GM18517 (cell line): ENCODE data around the gene MUSK.

ENCODE experiments used
- ATAC-seq: cut with Tn5 transposase; IDR thresholded peaks from one replicate; pipeline ENCODE4 v1.9.1; 2021; ENCODE audit warnings: mild to moderate bottlenecking, moderate library complexity; ENCODE audit not compliant: unreplicated experiment

Gene MUSK

DNA sequence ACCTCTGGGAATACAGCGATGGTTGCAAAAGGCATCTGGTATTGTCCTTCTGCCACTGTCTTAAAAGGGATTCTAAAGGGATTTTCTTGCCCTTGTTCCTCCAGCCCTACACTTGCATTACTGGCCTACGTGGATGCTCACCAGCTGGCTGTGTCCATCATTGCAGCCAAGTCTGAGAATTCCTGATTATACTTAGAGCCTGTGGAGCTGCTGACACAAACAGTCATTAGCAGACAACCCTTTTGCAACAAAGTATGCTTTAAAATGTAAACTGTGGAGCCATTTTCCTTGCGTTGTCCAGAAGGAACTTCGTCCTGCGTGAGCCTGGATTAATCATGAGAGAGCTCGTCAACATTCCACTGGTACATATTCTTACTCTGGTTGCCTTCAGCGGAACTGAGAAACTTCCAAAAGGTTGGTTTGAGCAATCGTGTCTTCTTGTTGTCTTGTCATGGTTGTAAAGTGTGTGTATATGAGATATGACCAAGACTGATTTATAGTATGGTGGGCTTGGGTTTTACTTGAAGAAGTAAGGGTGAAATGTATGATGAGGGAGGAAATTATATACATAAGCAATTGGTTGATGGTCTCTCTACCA is at the start of gene MUSK:
TSS of gene MUSK (plus strand) at position 222 of the 598 bp plus-strand sequence. CDS start at position 336, 114 bp downstream.
- ATAC-seq: no peak

DNA sequence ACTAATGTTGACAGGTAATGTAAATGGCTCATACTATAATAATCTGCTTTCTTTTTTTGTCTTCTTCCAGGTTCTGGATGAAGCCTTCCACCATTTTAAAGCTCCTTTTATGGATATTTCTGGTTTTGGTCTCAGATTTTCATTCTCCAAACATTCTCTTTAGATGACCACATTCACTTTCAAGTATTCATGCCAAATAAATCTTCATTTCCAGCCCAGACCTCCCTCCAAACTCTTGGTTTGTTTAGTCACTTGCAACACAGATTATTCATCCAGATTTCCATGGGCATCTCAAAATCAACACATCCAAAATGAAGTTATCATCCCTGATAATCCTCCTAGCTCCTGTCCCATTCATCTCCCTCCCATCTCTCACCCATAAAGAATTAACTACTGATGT is 48.8 kb upstream of the MUSK start:
- no peak for ATAC-seq

DNA sequence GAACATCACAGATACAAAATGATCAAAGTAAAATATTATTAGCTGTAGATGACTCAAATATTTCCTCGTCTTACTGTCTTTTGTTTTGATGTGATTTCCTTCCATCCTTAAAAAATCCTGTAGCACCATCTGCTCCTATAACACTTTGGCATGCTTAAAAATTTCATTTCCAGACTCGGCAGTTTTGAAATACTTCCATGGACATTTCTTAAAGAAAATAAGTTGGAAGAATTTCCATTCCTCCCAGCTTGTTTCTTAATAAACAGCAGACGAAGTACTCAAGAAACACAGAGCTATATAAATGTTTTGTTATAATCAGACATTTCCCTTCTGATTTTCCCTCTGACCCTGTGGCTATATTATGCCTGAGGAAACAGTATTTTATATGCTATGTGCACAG is 47.9 kb upstream of the MUSK start:
- ATAC-seq: no peak

DNA sequence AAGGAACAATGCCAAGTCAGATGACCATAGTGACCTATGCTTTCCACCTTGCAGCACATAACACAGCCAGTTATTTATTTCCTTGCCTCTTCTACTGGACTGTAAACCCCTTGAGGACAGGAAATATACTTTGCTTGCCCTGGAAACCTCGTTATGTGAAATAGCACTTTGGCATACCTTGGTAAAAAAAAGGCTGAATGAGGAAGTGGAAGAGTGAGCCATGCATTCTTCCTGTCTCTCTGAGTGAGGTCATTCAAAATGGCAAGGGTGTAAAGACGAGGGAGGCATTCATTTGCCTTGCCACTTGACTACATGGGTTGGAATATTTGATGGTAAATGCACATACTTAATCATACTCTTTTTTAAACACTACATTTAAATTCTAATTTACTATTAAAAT is 46.2 kb upstream of the MUSK start:
- ATAC-seq: no peak

DNA sequence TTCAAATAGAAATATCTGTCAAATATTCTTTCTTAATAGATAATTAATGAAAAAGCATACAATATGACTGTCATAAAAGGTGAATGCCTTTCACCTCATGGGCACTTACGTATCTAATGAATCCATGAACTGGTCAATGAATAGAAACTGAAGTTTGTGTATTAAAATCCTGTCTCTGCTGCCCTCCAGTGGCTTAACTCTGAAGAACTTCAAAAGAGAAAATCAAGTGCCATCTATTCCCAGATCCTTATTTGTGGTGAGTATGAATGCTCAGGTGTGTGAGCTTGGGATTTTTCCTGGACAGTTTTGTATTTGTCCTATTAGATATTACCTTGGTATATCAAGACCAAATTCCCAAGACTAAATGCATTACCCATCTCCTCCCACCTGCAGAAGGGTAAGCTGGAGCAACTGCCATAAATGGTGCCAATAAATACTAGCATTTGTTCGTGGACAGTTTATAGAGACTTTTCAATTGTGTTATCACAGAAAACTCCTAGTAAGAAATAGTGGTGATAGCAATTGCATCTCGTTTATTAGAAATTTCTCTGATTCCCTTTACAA is 45.0 kb upstream of the MUSK start:
- no peak for ATAC-seq

DNA sequence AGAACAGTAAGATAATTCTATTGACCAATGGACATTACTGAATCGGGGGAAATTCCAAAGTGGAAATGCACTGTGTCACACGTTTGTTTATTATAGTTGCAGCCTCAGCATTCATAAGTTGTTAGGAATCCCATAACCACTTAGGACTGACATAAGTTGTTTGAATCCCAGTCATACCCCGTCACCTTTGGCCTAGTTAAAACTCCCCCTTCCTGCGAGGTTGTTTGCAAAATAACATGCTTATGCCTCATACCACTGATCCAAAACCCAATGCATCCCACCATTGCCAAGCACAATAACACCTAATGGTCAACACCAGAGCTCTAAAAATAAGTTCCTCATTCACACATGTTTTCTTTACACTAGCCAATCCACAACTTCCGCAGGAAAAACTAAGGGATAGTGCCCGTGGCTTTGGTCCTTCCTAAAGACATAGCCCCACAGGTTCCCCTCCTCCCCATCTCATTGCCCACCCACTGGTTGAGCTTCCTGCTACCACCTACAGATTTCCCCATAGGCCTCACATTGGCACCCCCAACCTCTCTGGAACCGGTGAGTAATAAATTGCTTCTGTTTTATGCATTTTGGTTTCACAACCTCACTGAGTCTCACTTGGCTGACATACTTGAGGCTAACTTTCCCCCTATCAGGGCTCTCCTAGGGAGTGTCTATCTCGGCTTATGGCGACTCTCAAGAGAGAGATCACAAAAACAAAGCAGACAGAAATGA is 42.3 kb upstream of the MUSK start:
- ATAC-seq: peak; percentile 95

DNA sequence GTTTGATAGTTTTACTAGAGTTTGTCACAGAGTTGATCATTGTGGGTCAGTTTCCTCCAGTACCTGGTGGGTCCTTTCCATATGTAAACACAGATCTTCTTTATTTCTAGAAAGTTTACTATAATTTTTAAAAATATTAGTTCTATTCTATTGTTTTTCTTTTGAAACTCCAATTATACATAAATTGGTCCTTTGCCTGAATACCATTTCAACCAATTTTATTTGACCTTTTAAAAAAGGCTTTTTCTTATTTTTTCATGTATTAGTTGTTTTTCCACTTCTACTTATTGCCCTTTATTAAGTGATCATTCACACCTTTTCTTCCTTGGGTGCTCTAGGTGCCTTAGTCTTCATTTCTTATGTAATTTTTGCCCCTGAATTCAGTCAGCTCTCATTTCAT is 33.0 kb upstream of the MUSK start:
- no peak for ATAC-seq

DNA sequence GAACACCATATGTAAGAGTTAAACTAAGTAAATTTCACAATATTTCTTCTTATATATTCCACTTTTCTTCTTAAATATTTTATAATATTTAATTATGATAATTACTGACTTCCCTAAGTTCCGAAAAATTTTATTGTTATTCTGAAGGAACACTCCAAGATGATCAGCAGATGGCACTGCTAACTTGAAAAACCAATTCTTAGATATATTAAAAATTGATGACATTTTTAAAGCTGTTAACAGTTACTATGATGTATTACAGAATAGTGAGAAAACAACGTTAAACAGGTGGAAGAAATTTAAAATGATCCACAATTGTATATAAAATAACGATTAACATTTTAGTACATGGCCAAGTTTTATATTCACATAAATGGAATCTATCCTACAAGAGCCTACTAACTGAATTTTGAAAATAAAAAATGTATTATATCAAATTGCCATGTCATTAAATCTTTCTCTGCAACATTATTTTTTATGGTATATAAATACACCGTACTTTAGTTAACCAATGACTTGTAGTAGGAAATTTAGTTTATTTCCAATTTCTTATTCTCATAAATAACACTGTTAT is 30.1 kb upstream of the MUSK start:
- ATAC-seq: no peak

DNA sequence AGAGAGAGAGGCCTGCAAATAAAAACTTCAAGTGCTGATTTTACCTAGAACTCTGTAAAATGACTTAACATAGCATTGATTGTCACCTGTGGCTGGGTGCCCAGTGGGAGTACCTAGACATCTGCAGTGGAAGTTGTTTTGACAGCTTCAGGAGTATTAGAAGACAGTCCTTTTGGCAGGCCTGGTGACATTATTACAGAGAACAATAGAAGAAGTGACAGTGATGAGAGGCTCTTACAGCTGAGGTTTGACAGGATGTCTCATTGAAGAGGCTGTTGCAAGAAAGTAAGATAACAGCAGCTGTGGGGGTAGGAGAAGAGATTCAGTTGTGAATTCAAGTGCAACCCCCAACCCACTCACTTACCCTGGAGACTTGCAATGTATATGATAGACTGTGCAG is 27.9 kb upstream of the MUSK start:
- ATAC-seq: no peak

DNA sequence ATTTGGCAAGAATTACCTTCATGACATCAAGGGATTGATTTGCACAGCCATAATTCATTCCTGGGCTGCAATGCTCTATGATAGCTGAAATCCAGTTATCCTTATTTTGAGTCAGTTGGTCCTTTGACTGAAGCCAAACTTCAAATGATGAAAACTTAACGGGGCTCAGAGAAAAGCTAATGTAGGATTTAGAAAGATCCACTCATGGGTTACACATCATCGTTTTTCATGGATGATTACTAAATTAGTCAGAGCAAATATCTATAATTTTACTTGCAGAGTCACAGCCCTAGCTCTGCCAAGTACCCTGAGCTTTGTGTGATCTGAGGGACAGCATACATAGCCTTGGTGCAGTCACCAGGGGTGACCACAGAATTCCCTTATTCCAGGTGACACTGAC is 27.3 kb upstream of the MUSK start:
- no peak for ATAC-seq

DNA sequence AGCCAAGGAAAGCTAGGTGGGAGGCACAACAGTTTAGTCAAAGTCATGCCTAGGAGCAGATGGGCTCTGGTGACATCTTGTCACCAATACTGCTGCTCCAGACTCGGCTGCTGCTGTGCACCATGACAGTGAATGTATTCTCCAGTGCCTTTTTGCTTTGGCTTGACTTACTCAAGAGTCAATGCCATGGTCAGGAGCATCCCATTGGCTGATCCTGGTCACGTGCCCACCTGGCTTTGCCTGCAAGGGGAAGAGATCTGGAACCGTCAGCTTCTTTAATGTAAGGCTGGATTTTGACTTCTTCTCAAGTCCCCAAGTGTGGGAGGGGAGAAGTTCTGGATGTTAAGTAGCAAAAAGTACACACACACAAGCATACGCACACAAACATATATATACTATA is 19.9 kb upstream of the MUSK start:
- ATAC-seq: no peak

DNA sequence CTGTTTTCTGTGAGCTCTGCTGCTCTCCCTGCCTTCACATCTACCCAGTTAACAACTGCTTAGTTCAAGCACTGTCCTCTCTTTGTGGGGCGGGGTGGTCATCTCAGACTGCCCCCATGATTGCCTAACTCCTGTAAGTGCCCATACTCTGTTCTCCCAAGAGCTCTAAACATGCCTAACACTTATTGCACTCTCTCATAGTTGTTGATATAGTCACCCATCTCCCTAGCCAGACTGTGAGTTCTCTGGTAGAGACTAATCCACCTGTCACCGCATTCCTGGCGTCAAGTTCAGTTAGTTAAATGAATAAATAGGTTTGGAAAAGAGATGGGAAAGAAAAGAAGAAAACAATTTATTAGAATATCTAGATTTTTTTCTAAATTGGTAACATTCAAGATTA is 18.3 kb upstream of the MUSK start:
- ATAC-seq: no peak

DNA sequence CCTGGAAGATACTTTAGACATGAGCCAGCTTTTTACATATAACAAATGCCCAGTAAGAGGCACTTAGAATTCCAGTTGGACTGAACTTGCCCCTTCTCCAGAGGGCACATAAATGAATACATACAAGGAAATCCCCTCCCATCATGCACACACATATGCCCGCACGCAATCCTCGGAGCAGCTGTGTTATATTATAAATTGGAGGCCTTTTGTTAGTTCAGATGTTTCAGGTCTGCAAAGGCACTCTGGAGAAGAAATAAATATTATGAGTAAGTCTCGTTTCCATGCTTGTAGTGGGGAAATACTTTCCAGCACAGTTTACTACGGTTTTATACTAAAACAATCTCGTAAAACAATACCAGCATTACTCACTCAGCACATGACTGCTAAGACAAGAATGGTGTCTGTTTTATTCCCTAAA is 17.6 kb upstream of the MUSK start:
- no peak for ATAC-seq

DNA sequence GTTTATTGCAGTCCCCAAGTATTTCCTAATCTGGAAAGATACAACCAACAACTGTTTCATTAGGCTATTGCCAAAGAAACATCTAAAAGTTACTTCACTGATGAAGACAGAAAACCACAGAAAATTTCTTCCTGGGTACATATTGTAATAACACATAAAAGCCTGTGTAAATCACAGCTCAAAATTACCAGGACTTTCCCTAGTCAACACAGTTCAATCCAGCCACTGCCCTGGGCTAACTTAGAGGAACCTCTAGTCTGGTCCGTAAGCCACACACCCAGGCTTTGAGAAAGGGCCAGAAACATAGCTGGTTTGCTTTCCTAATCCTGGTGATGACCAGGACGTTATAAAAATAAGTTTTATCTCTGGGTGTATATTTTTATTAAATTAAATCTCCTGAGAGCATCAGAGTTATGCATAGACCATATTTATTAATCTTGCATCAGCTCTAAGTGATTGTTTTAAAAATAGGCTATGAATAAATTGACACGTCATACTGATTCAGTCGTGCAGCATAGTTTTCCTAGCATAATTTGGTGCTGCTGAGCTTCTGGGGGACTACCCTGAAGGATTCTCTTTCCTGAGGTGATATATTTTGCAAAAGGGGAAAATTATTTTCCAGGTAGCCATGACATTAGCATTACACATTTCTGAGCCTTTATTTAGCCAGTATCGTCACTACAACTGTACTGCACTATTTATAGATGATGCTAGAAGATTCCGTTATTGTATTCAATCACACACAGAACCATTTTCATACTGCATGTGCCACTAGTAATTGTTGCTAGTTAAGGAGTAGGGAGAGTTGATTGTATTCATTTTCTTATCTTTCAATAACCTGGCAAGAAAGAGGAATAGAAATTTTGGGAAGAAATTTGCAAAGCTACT is 12.6 kb upstream of the MUSK start:
- no peak for ATAC-seq

DNA sequence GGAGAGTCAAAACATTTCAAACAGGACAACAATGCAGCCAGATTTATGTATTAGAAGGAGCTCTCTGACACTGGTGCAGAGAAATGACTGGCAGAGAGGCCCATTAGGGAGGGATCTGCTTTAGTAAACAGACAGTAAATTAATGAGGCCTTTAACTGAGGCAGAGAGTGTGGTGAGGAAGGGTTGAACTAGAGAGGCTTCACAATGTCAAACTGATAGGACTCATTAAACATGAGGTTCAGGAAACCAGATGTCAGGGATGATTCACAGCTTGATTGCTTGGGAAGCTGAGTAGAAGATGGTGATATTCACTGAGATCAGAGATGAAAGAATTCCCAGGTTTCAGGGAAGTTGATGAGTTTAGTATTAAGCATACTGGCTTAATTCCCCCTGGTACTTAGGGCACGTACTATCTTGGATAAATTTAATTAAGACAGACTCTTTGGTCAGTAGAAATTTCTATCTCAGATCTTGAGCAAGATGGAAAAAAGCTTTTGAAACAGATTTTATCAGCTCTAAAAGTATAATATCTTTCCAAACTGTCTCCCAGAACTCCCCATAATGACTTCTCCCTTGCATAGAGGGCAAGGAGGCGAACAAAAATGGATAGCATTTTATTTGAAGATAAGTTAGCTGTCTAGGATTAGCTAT is 8.6 kb upstream of the MUSK start:
- ATAC-seq: no peak

DNA sequence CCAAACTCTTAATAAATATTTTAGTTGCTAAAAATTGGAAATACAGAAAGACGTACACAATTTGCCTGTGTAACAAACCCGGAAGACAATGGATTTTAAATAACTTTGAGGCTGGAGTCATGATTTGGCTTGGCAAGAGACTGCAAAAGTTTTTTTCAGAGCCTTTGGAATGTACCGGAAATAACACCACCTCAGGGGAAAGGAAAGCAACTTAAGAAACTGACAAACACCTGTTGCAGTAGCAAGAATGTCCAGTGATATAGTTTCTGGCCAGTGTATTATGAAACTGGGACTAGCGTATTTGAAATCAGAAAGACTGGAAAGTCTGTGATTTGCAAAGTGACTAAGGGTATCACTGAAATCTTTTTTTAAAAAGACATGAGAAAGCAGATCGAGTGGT is 842 bp downstream of the MUSK start:
- ATAC-seq: no peak

DNA sequence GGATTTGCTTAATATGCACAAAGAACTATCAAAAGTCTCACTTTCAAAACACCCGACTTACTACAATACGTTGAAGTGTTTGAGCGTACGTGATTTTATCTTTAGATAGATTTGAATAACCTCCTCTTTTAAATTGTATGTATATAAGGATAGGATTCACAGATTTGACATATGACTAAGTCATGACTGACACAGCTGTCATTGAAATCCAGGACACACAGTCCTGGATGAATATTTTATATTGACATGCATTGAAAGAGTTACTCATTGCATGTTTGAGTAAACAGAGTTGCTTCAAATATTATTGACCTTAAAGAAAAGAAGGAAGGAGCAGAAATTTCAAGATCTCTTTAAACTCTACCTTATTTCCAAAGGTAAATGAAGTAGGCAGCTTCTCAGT is 3.3 kb downstream of the MUSK start:
- ATAC-seq: no peak

DNA sequence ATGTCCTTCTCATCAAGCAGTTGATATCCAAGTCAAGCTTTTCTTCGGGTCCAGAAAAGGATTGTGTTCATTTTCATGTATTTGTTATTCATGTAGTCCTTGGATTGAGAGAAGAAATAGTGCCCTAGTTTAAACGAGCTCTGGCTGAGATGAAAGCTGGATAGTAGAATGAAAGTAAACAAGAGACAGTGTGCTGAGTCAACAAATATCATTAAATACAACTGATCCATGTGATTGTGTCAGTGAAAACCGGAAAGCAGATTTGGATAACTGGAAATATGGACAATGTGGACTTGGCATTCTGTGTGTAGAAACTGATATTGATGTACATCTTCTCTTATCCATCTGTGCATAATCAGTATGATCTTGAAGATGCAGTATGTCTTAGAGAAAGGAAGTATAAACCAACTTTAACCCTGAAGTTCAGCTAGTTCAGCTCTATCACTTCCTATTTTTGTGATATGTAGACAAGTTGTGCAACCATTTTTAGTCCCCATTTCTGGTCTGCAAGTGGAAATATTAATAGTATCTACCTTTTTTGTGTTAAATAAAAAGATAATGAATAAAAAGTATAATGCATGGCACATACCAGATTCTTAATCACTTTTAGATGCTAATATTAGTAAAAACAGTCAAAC is 4.4 kb downstream of the MUSK start:
- no peak for ATAC-seq

DNA sequence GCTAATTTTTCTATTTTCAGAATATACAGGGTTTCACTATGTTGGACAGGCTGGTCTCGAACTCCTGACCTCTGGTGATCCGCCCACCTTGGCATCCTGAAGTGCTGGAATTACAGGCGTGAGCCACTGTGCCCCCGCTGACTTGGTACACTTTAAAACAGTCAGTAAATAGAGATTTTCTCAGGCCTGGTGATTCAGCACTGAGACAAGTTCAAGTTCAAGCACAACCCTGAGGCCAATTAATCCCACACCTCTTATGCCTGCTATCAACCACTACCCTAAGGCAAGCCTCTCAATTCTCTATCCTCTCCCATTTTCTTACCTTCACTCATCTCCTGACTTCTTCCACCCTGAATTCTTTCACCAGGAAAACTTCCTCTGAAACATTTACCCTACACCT is 18.9 kb downstream of the MUSK start:
- no peak for ATAC-seq

DNA sequence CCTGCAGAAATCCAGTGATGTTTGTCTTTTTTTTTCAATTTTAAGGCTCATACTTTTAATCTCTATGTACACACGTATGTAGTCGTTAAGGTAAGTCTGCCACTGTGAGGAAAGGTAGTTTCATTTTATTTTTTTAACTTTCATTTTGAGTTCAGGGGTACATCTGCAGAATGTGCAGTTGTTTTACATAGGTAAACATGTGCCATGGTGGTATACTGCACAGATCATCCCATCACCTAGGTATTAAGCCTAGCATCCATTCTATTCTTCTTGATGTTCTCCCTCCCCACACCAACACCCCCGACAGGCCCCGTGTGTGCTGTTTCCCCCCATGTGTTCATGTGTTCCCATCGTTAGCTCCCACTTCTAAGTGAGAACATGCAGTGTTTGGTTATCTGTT is 19.7 kb downstream of the MUSK start:
- no peak for ATAC-seq
